CD14-positive monocyte (primary cell): Measurements from ENCODE around the gene CACNA2D2. TPM values are rescaled to one million over a fixed set of nuclear protein-coding genes. Genes with fewer than 3 reads are reported as not detected.

ENCODE experiments used
- DNase-seq, 3 donors: peaks; one replicate each; pipeline ENCODE4 v3.0.0-alpha.2; 2011 to 2022
- H2AFZ ChIP-seq: 2 replicates; pipeline ENCODE4 v1.6.0; 2012; ENCODE audit warnings: mild to moderate bottlenecking, low read depth, low read length, inconsistent platforms; ENCODE audit not compliant: insufficient read depth, poor library complexity, severe bottlenecking
- H3K27ac ChIP-seq, 2 donors: 1 replicate in 1 of 2; 2 replicates in 1 of 2; pipeline ENCODE4 v1.5.1; 2012 to 2013; ENCODE audit warnings: low read length in 2 of 2, control low read depth in 1 of 2, inconsistent platforms in 1 of 2, low read depth in 1 of 2, mild to moderate bottlenecking in 1 of 2
- H3K27me3 ChIP-seq, 2 donors: one replicate each; pipeline versions ENCODE4 v1.6.0 to v1.6.1; 2011 to 2013; ENCODE audit warnings: low read length in 2 of 2; ENCODE audit not compliant: control insufficient read depth in 2 of 2, insufficient read depth in 2 of 2
- H3K36me3 ChIP-seq, 2 donors: replicated peaks in 1 of 2; 1 replicate in 1 of 2; 2 replicates in 1 of 2; pipeline versions ENCODE4 v1.5.1 to v1.6.1; 2012 to 2013; ENCODE audit warnings: low read length in 2 of 2, control low read depth in 1 of 2, inconsistent platforms in 1 of 2, mild to moderate bottlenecking in 1 of 2; ENCODE audit not compliant: insufficient read depth in 2 of 2, control insufficient read depth in 1 of 2
- H3K4me1 ChIP-seq, 2 donors: 1 replicate in 1 of 2; 2 replicates in 1 of 2; pipeline versions ENCODE4 v1.5.1 to v1.6.1; 2012 to 2013; ENCODE audit warnings: low read length in 2 of 2, control low read depth in 1 of 2, inconsistent platforms in 1 of 2, mild to moderate bottlenecking in 1 of 2, moderate library complexity in 1 of 2; ENCODE audit not compliant: insufficient read depth in 2 of 2, control insufficient read depth in 1 of 2
- H3K4me2 ChIP-seq: replicated peaks from 2 replicates; pipeline ENCODE3; 2012; ENCODE audit warnings: low read length, moderate library complexity, mild to moderate bottlenecking; ENCODE audit not compliant: poor library complexity, severe bottlenecking; ENCODE audit errors: extremely low read depth
- H3K4me3 ChIP-seq, 3 experiments: fragments of 200-600 bp in 1 of 3; sonication (generic) in 1 of 3; replicated peaks in 1 of 3; 1 replicate in 2 of 3; 2 replicates in 1 of 3; pipeline ENCODE4 v1.5.1; 2011 to 2013; ENCODE audit warnings: low read length in 3 of 3, mild to moderate bottlenecking in 3 of 3, control low read depth in 2 of 3, low read depth in 2 of 3, inconsistent platforms in 1 of 3, moderate library complexity in 1 of 3
- H3K79me2 ChIP-seq: 2 replicates; pipeline ENCODE4 v1.6.0; 2012; ENCODE audit warnings: mild to moderate bottlenecking, control low read depth, inconsistent platforms, low read length, moderate library complexity; ENCODE audit not compliant: insufficient read depth
- H3K9ac ChIP-seq: 2 replicates; pipeline ENCODE4 v1.6.0; 2017; ENCODE audit warnings: low read length, mild to moderate bottlenecking; ENCODE audit not compliant: insufficient read depth, poor library complexity, severe bottlenecking
- H3K9me3 ChIP-seq, 2 donors: replicated peaks in 1 of 2; 1 replicate in 1 of 2; 2 replicates in 1 of 2; pipeline versions ENCODE4 v1.5.1 to v1.6.1; 2012 to 2013; ENCODE audit warnings: low read length in 2 of 2, control low read depth in 1 of 2; ENCODE audit not compliant: control insufficient read depth in 1 of 2, insufficient read depth in 1 of 2
- H4K20me1 ChIP-seq: 2 replicates; pipeline ENCODE4 v1.6.0; 2012; ENCODE audit warnings: mild to moderate bottlenecking, low read length, control low read depth, moderate library complexity; ENCODE audit not compliant: insufficient read depth
- H3K27ac Mint-ChIP-seq, 7 donors: one replicate each; pipeline ENCODE4 v1.8.0; 2020; ENCODE audit warnings: mild to moderate bottlenecking in 7 of 7, mixed read lengths in 7 of 7, moderate library complexity in 6 of 7, inconsistent platforms in 2 of 7
- H3K27me3 Mint-ChIP-seq, 3 donors: one replicate each; pipeline ENCODE4 v1.8.0; 2021 to 2022; ENCODE audit warnings: low read depth in 3 of 3, mild to moderate bottlenecking in 3 of 3, mixed read lengths in 3 of 3, moderate library complexity in 3 of 3, inconsistent platforms in 1 of 3
- H3K36me3 Mint-ChIP-seq, 2 donors: one replicate each; pipeline ENCODE4 v1.8.0; 2020; ENCODE audit warnings: mixed read lengths in 2 of 2, inconsistent platforms in 1 of 2, mild to moderate bottlenecking in 1 of 2
- H3K4me1 Mint-ChIP-seq: one replicate; pipeline ENCODE4 v1.8.0; 2020; ENCODE audit warnings: mild to moderate bottlenecking, mixed read lengths
- H3K4me3 Mint-ChIP-seq, 2 donors: one replicate each; pipeline ENCODE4 v1.8.0; 2020; ENCODE audit warnings: mild to moderate bottlenecking in 2 of 2, mixed read lengths in 2 of 2, moderate library complexity in 1 of 2
- H3K9me3 Mint-ChIP-seq, 7 donors: one replicate each; pipeline ENCODE4 v1.8.0; 2020 to 2022; ENCODE audit warnings: mixed read lengths in 7 of 7, mild to moderate bottlenecking in 6 of 7, moderate library complexity in 6 of 7, inconsistent platforms in 2 of 7
- CTCF ChIP-seq: fragments of 200-600 bp; IDR thresholded peaks from one replicate; pipeline ENCODE4 v1.8.0; 2022; ENCODE audit warnings: antibody characterized with exemption, mild to moderate bottlenecking
- WGBS: methylation state at CpG from one replicate; pipeline ENCODE4 v1.1.5; 2013; ENCODE audit warnings: missing lambda C conversion rate; ENCODE audit not compliant: insufficient coverage; 5-methylcytosine and 5-hydroxymethylcytosine counted together
- intact Hi-C, 2 donors: fragments of 100-400 bp; cut with micrococcal nuclease; formaldehyde crosslinking; loops; one replicate each; pipeline versions ENCODE4 v1.15.0 to v1.15.1; 2023
- polyA plus RNA-seq, 3 donors: library from polyadenylated mRNA; depleted of rRNA in 1 of 3; unstranded in 2 of 3; stranded (reverse) in 1 of 3; fragments of 300-500 nt in 2 of 3; fragments of >200 nt in 1 of 3; fragmentation: Illumina TruSeq in 2 of 3; gene quantifications; 1 replicate in 2 of 3; 2 replicates in 1 of 3; pipeline ENCODE4 v1.2.3, GENCODE V29; 2012 to 2021

Gene CACNA2D2
- polyA plus RNA-seq, 3 donors = 0.09 to 0.16 TPM; not detected in 1

GRCh38 chr3:50415816-50416215 is 87.6 kb downstream of the CACNA2D2 start:
- Mint-ChIP-seq H3K27ac (no peak overlapping the region), H3K9me3 (peaks cover 0 to 5% (median 0%) of the 10 kb centered on the region in 7 donors), H3K27me3 (peaks cover 0 to 4% (median 1%) of the 10 kb centered on the region in 3 donors), H3K36me3 (no peaks in the 10 kb centered on the region), H3K4me3 (peak overlapping the region in 1 of 2 donors; percentile 11), H3K4me1 (peaks cover 18% of the 10 kb centered on the region)
- Histone ChIP-seq H3K4me2 (no peak overlapping the region), H3K9me3 (no peaks in the 10 kb centered on the region), H3K27me3 (no peaks in the 10 kb centered on the region), H3K36me3 (no peaks in the 10 kb centered on the region), H4K20me1 (no peaks in the 10 kb centered on the region), H3K79me2 (no peaks in the 10 kb centered on the region), H3K4me1 (peaks cover 8% of the 10 kb centered on the region in 2 donors), H2AFZ (no peak overlapping the region), H3K4me3 (no peak overlapping the region), H3K27ac (no peak overlapping the region), H3K9ac (no peak overlapping the region)
- intact Hi-C loops = no loop called here
- 17% methylated on average over 3 of the region's 5 CpGs for WGBS
- TF ChIP-seq CTCF = no peak
- DNase-seq = no peak

DNA sequence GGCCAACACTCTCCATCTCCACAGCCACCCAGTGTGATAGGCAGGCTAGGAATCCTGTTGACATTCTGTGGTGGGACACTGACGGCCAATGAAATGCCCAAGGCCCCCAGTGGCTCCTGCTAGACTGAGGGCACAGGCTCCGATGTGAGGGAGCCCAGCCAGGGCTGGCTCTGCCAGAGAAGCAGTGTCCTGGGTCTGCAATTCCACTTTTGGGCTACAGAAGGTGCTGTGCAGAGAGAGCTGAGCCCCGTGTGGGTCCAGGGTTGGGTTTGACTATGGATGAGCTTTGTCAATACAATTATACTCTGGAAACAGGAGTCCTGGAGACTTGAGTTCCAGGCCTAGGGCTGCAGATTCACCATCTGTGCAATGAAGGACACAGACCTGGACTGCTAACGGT is 88.4 kb downstream of the CACNA2D2 start:
- intact Hi-C loops = no loop called here
- H3K4me1 ChIP-seq = peaks cover 8% of the 10 kb centered on the region in 2 donors
- H3K27ac Mint-ChIP-seq = no peak overlapping the region
- peaks cover 18% of the 10 kb centered on the region for H3K4me1 Mint-ChIP-seq
- no peak for TF ChIP-seq CTCF
- peaks cover 0 to 4% (median 1%) of the 10 kb centered on the region in 3 donors for H3K27me3 Mint-ChIP-seq
- H4K20me1 ChIP-seq = no peaks in the 10 kb centered on the region
- no peak overlapping the region for H3K4me2 ChIP-seq
- DNase-seq = no peak
- H3K27me3 ChIP-seq = no peaks in the 10 kb centered on the region
- H3K9ac ChIP-seq = no peak overlapping the region
- H3K4me3 Mint-ChIP-seq = no peak overlapping the region
- peaks cover 0 to 5% (median 0%) of the 10 kb centered on the region in 7 donors for H3K9me3 Mint-ChIP-seq
- H3K4me3 ChIP-seq = no peak overlapping the region
- H3K27ac ChIP-seq = no peak overlapping the region
- H3K36me3 Mint-ChIP-seq = no peaks in the 10 kb centered on the region
- H3K79me2 ChIP-seq = no peaks in the 10 kb centered on the region
- no peaks in the 10 kb centered on the region for H3K9me3 ChIP-seq
- H3K36me3 ChIP-seq = no peaks in the 10 kb centered on the region
- 95% methylated on average over 4 of the region's 4 CpGs for WGBS
- no peak overlapping the region for H2AFZ ChIP-seq
